Measurements from ENCODE around the gene MADD.

Gene MADD

GRCh38 chr11:47345890-47346563 lies 76.1 kb downstream of the MADD start:
- Histone ChIP-seq H3K4me3 (replicated peaks; ENCODE audit: low read depth, low read length) (no peak overlapping the region), H3K27me3 (replicated peaks; ENCODE audit: control insufficient read depth, insufficient read depth, low read length) (no peaks in the 10 kb centered on the region), H3K36me3 (ENCODE audit: control insufficient read depth, insufficient read depth, low read length) (no peaks in the 10 kb centered on the region)
- TF ChIP-seq CTCF (IDR thresholded peaks at IDR 0.05; ENCODE audit: insufficient read depth, low read length, poor library complexity, severe bottlenecking), result no peak
- no peak for DNase-seq (ENCODE audit: extremely low read depth, insufficient read length)

- Histone ChIP-seq H3K36me3 (ENCODE audit: control insufficient read depth, insufficient read depth, low read length) (no peaks in the 10 kb centered on the region), H3K4me3 (replicated peaks; ENCODE audit: low read depth, low read length) (no peak overlapping the region), H3K27me3 (replicated peaks; ENCODE audit: control insufficient read depth, insufficient read depth, low read length) (no peaks in the 10 kb centered on the region)
- no peak for DNase-seq (ENCODE audit: extremely low read depth, insufficient read length)
- no peak for TF ChIP-seq CTCF (IDR thresholded peaks at IDR 0.05; ENCODE audit: insufficient read depth, low read length, poor library complexity, severe bottlenecking)
These were observed 77.2 kb downstream of the MADD start for GRCh38 chr11:47347137-47347536.

- no peak for TF ChIP-seq CTCF (IDR thresholded peaks at IDR 0.05; ENCODE audit: insufficient read depth, low read length, poor library complexity, severe bottlenecking)
- H3K27me3 ChIP-seq (replicated peaks; ENCODE audit: control insufficient read depth, insufficient read depth, low read length), result no peaks in the 10 kb centered on the region
- no peaks in the 10 kb centered on the region for H3K36me3 ChIP-seq (ENCODE audit: control insufficient read depth, insufficient read depth, low read length)
- no peak for DNase-seq (ENCODE audit: extremely low read depth, insufficient read length)
- H3K4me3 ChIP-seq (replicated peaks; ENCODE audit: low read depth, low read length), result no peak overlapping the region
These were observed 78.3 kb downstream of the MADD start for GRCh38 chr11:47348131-47348802.

GRCh38 chr11:47348859-47349258 lies 78.9 kb downstream of the MADD start:
- Histone ChIP-seq H3K4me3 (replicated peaks; ENCODE audit: low read depth, low read length) (no peak overlapping the region), H3K27me3 (replicated peaks; ENCODE audit: control insufficient read depth, insufficient read depth, low read length) (no peaks in the 10 kb centered on the region), H3K36me3 (ENCODE audit: control insufficient read depth, insufficient read depth, low read length) (no peaks in the 10 kb centered on the region)
- TF ChIP-seq CTCF (IDR thresholded peaks at IDR 0.05; ENCODE audit: insufficient read depth, low read length, poor library complexity, severe bottlenecking), result peak; percentile 27
- no peak for DNase-seq (ENCODE audit: extremely low read depth, insufficient read length)

GRCh38 chr11:47349521-47350095 lies 79.7 kb downstream of the MADD start:
- H3K27me3 ChIP-seq (replicated peaks; ENCODE audit: control insufficient read depth, insufficient read depth, low read length), result no peaks in the 10 kb centered on the region
- no peak for DNase-seq (ENCODE audit: extremely low read depth, insufficient read length)
- no peak overlapping the region for H3K4me3 ChIP-seq (replicated peaks; ENCODE audit: low read depth, low read length)
- TF ChIP-seq CTCF (IDR thresholded peaks at IDR 0.05; ENCODE audit: insufficient read depth, low read length, poor library complexity, severe bottlenecking), result no peak
- H3K36me3 ChIP-seq (ENCODE audit: control insufficient read depth, insufficient read depth, low read length), result no peaks in the 10 kb centered on the region
